Fibroblast of lung (primary cell): ENCODE results near the gene SLC4A1AP. TPM values are rescaled to one million over a fixed set of nuclear protein-coding genes. Genes with fewer than 3 reads are reported as not detected.

Experiments
- DNase-seq, 2 donors: peaks; one replicate each; pipeline versions ENCODE4 v3.0.0 to v3.0.0-alpha.2; 2010; ENCODE audit warnings: low read depth in 2 of 2
- H2AFZ ChIP-seq: 2 replicates; pipeline ENCODE4 v1.5.1; 2012; ENCODE audit warnings: low read length, control low read depth, inconsistent platforms
- H3K27ac ChIP-seq: 2 replicates; pipeline ENCODE4 v1.5.1; 2011; ENCODE audit warnings: low read length, control low read depth; ENCODE audit not compliant: insufficient read depth
- H3K27me3 ChIP-seq: 2 replicates; pipeline ENCODE4 v1.5.1; 2011; ENCODE audit warnings: mild to moderate bottlenecking, low read length; ENCODE audit not compliant: control insufficient read depth, insufficient read depth
- H3K36me3 ChIP-seq: 2 replicates; pipeline ENCODE4 v1.5.1; 2011; ENCODE audit warnings: low read length; ENCODE audit not compliant: control insufficient read depth, insufficient read depth
- H3K4me1 ChIP-seq: 2 replicates; pipeline ENCODE4 v1.5.1; 2011; ENCODE audit warnings: low read length; ENCODE audit not compliant: control insufficient read depth, insufficient read depth; ENCODE audit errors: extremely low read depth
- H3K4me2 ChIP-seq: 2 replicates; pipeline ENCODE4 v1.5.1; 2011; ENCODE audit warnings: low read length, control low read depth; ENCODE audit not compliant: insufficient read depth; ENCODE audit errors: extremely low read depth
- H3K4me3 ChIP-seq, 4 experiments: fragments of 200-600 bp in 1 of 4; sonication (generic) in 1 of 4; replicated peaks in 1 of 4; 2 replicates each; pipeline ENCODE4 v1.5.1; 2011 to 2016; ENCODE audit warnings: low read length in 4 of 4, low read depth in 3 of 4, mild to moderate bottlenecking in 3 of 4, control low read depth in 2 of 4, inconsistent platforms in 1 of 4, mixed read lengths in 1 of 4; ENCODE audit not compliant: insufficient read depth in 1 of 4; ENCODE audit errors: control extremely low read depth in 1 of 4
- H3K79me2 ChIP-seq: 2 replicates; pipeline ENCODE4 v1.5.1; 2012; ENCODE audit warnings: mild to moderate bottlenecking, low read length, inconsistent platforms; ENCODE audit not compliant: control insufficient read depth, insufficient read depth
- H3K9ac ChIP-seq: 2 replicates; pipeline ENCODE4 v1.5.1; 2011; ENCODE audit warnings: mild to moderate bottlenecking, low read length, control low read depth; ENCODE audit not compliant: insufficient read depth
- H3K9me3 ChIP-seq: 2 replicates; pipeline ENCODE4 v1.5.1; 2012; ENCODE audit warnings: low read depth, low read length; ENCODE audit not compliant: control insufficient read depth, insufficient read depth
- H4K20me1 ChIP-seq: 2 replicates; pipeline ENCODE4 v1.5.1; 2011; ENCODE audit warnings: low read length; ENCODE audit not compliant: control insufficient read depth, insufficient read depth; ENCODE audit errors: extremely low read depth
- EZH2 ChIP-seq: IDR thresholded peaks from 2 replicates; pipeline ENCODE4 v1.5.1; 2012; ENCODE audit warnings: low read length, control low read depth, mild to moderate bottlenecking; ENCODE audit errors: missing control alignments
- polyA plus RNA-seq, 2 donors: library from polyadenylated mRNA; depleted of rRNA in 1 of 2; stranded (reverse) in 1 of 2; unstranded in 1 of 2; fragments of >200 nt; gene quantifications; 2 replicates each; pipeline ENCODE4 v1.2.1, GENCODE V29; 2011 to 2012; ENCODE audit warnings: missing spikeins in 1 of 2
- total RNA-seq: library from RNA; depleted of rRNA; stranded (reverse); fragments of >200 nt; gene quantifications from 2 replicates; pipeline ENCODE4 v1.2.1, GENCODE V29; 2014
- TF ChIP-seq, protein P1 (sequence below), 2 donors: IDR thresholded peaks in 1 of 2; conservative IDR thresholded peaks in 1 of 2; 1 replicate in 1 of 2; 2 replicates in 1 of 2; pipeline ENCODE4 v1.5.1; 2011 to 2012; ENCODE audit warnings: low read length in 2 of 2, control low read depth in 1 of 2, inconsistent platforms in 1 of 2, low read depth in 1 of 2, mild to moderate bottlenecking in 1 of 2

SLC4A1AP gene
- total and polyA plus RNA-seq, 2 donors (not counting 1 experiment from before 2014, with no cell fraction given): 15.2 to 28.4 TPM

DNA sequence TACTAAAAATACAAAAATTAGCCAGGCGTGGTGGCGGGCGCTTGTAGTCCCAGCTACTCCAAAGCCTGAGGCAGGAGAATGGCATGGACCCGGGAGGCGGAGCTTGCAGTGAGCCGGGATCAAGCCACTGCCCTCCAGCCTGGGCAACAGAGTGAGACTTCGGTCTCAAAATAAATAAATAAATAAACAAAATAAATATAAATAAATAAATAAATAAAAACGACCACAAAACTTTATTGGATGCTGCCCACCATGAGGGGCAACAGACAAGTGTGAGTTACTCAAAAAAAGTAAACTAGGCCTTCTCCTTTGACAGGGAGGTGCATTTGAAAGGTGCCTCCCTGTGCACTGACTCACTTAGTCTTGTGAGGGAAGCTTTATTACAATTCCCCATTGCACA, 50.4 kb downstream of the SLC4A1AP start:
- Histone ChIP-seq H4K20me1 (no peaks in the 10 kb centered on the region), H3K4me1 (peaks cover 8% of the 10 kb centered on the region), H3K9ac (no peak overlapping the region), H3K27ac (no peak overlapping the region), H3K4me2 (no peak overlapping the region), H2AFZ (no peak overlapping the region), H3K36me3 (no peaks in the 10 kb centered on the region), H3K27me3 (no peaks in the 10 kb centered on the region), H3K4me3 (no peak overlapping the region), H3K79me2 (no peaks in the 10 kb centered on the region), H3K9me3 (no peaks in the 10 kb centered on the region)
- no peak for DNase-seq
- no peak for TF ChIP-seq EZH2
- TF ChIP-seq, protein P1, sequence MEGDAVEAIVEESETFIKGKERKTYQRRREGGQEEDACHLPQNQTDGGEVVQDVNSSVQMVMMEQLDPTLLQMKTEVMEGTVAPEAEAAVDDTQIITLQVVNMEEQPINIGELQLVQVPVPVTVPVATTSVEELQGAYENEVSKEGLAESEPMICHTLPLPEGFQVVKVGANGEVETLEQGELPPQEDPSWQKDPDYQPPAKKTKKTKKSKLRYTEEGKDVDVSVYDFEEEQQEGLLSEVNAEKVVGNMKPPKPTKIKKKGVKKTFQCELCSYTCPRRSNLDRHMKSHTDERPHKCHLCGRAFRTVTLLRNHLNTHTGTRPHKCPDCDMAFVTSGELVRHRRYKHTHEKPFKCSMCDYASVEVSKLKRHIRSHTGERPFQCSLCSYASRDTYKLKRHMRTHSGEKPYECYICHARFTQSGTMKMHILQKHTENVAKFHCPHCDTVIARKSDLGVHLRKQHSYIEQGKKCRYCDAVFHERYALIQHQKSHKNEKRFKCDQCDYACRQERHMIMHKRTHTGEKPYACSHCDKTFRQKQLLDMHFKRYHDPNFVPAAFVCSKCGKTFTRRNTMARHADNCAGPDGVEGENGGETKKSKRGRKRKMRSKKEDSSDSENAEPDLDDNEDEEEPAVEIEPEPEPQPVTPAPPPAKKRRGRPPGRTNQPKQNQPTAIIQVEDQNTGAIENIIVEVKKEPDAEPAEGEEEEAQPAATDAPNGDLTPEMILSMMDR (conservative IDR thresholded peaks at IDR 0.05 in 1 of 2, IDR thresholded peaks at IDR 0.05 in 1 of 2; ENCODE audit: low read depth in 1 of 2, low read length in 2 of 2): no peak

- H3K79me2 ChIP-seq: no peaks in the 10 kb centered on the region
- peak overlapping the region; percentile 54 for H3K27ac ChIP-seq
- H4K20me1 ChIP-seq: no peaks in the 10 kb centered on the region
- DNase-seq: no peak
- H3K4me1 ChIP-seq: peaks cover 14% of the 10 kb centered on the region
- H3K27me3 ChIP-seq: no peaks in the 10 kb centered on the region
- H3K4me2 ChIP-seq: peak overlapping the region; percentile 90
- TF ChIP-seq EZH2: no peak
- no peaks in the 10 kb centered on the region for H3K9me3 ChIP-seq
- no peaks in the 10 kb centered on the region for H3K36me3 ChIP-seq
- H3K4me3 ChIP-seq: peak overlapping the region; percentile 29 to 51 (median 40)
- peak overlapping the region; percentile 88 for H2AFZ ChIP-seq
- H3K9ac ChIP-seq: peak overlapping the region; percentile 63
Observed at GRCh38 chr2:27714851-27715291, 51.2 kb downstream of the SLC4A1AP start.

DNA sequence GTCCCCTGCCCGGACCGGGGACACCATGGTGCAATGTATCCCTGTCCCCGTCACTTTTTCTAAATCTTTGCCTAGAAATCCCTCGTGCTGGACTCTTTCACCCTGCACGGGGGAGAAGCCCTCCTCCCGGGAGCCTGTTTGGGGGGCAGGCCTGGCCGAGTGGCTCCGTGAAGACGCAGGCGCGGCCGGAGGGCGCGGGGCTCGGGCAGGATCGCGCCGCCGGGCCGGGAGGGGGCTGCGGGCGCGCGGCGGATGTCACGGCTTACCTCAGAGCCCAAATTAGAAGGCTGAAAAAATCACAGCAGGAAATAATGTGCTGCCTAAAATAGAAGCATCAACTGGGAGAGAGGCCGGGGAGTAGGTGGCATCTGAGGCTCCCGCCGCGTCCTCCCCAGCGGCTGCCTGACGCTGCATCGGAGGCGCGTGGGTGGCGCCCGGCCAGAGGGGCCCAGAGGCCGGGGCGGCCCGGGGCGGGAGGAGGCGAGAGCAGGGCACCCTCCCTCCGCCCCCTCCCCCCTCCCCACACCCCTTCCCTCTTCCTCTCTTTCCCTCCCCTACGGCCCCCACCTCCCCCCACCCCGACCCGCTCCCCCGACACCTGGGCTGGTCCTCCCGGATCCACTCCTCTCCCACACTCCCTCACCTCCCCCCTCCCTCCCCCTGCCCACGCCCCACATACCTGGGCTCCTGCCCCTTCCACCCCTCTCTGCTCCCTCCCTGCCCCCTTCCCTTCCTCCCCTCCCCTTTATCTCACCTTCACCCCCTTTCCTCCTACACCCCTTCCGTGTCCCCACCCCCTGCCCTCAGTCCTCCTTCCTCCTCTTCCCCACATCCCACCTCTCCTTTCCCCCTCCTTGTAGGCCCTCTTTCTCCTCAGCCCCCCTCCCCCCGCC, 51.9 kb downstream of the SLC4A1AP start:
- H3K4me3 ChIP-seq: peak overlapping the region; percentile 29 to 51 (median 40)
- no peak for TF ChIP-seq EZH2
- TF ChIP-seq, protein P1 (conservative IDR thresholded peaks at IDR 0.05 in 1 of 2, IDR thresholded peaks at IDR 0.05 in 1 of 2; ENCODE audit: low read depth in 1 of 2, low read length in 2 of 2): no peak
- H3K9me3 ChIP-seq: no peaks in the 10 kb centered on the region
- H4K20me1 ChIP-seq: no peaks in the 10 kb centered on the region
- peaks cover 20% of the 10 kb centered on the region for H3K4me1 ChIP-seq
- H3K36me3 ChIP-seq: no peaks in the 10 kb centered on the region
- no peaks in the 10 kb centered on the region for H3K79me2 ChIP-seq
- peak overlapping the region; percentile 88 for H2AFZ ChIP-seq
- H3K27ac ChIP-seq: peak overlapping the region; percentile 54
- no peaks in the 10 kb centered on the region for H3K27me3 ChIP-seq
- peak overlapping the region; percentile 63 for H3K9ac ChIP-seq
- peak overlapping the region; percentile 90 for H3K4me2 ChIP-seq
- peak; percentile 71 to 73 for DNase-seq
